Measurements from ENCODE around the gene CAMKMT. TPM values are rescaled to one million over a fixed set of nuclear protein-coding genes. Genes with fewer than 3 reads are reported as not detected.

The CAMKMT gene
- total RNA-seq, 1 donor from 2014 or later, result 11.9 TPM

DNA sequence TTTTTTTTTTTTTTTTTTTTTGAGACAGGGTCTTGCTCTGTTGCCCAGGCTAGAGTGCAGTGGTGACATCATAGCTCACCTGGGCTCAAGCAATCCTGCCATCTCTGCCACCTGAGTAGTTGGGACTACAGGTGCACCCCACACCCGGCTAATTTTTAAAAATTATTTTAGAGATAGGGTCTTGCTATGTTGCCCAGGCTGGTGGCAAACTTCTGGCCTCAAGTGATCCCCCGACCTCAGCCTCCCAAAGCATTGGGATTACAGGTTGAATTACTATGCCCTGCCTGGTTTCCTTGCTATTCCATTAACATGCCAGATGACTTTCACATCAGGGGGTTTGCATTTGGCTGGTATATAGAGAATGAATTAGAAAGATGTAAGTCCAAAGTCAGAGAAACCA lies 253.2 kb downstream of the CAMKMT start:
- TF ChIP-seq, protein P1, sequence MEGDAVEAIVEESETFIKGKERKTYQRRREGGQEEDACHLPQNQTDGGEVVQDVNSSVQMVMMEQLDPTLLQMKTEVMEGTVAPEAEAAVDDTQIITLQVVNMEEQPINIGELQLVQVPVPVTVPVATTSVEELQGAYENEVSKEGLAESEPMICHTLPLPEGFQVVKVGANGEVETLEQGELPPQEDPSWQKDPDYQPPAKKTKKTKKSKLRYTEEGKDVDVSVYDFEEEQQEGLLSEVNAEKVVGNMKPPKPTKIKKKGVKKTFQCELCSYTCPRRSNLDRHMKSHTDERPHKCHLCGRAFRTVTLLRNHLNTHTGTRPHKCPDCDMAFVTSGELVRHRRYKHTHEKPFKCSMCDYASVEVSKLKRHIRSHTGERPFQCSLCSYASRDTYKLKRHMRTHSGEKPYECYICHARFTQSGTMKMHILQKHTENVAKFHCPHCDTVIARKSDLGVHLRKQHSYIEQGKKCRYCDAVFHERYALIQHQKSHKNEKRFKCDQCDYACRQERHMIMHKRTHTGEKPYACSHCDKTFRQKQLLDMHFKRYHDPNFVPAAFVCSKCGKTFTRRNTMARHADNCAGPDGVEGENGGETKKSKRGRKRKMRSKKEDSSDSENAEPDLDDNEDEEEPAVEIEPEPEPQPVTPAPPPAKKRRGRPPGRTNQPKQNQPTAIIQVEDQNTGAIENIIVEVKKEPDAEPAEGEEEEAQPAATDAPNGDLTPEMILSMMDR (conservative IDR thresholded peaks at IDR 0.05), result no peak
- Mint-ChIP-seq H3K27me3 (ENCODE audit: low read depth) (no peaks in the 10 kb centered on the region), H3K4me1 (no peaks in the 10 kb centered on the region), H3K4me3 (no peak overlapping the region), H3K36me3 (ENCODE audit: low read depth) (no peaks in the 10 kb centered on the region), H3K9me3 (peaks cover 3% of the 10 kb centered on the region), H3K27ac (ENCODE audit: unreplicated experiment) (no peak overlapping the region)
- no peak for DNase-seq (ENCODE audit: low read depth, low spot score)

DNA sequence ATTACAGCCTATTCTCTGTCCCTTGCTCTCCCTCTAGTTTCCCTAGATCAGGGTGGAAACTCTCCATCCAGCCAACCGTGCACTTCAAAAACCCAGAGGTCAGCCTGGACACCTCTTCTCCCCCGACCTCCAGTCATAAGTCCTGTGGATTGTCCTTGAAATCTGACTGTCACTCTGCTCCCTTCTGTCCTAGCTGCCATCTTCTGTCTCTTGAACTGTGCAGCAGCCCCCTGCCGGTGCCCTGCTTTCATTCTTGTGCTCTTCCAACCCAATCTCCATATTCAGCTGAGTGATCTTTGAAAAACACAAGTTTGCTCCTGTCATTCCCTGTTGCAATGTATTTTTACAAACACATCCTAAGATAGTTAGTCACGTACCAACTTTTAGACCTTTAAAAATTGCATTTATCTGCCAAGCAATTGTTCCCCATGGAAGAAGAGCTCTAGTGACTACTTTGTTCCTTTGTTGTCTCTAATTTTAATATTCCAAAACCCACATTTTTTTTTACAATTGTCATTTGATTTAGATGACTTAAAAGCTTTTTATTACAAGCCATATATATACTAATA lies 254.3 kb downstream of the CAMKMT start:
- Mint-ChIP-seq H3K9me3 (no peaks in the 10 kb centered on the region), H3K4me1 (no peaks in the 10 kb centered on the region), H3K27me3 (ENCODE audit: low read depth) (no peaks in the 10 kb centered on the region), H3K27ac (ENCODE audit: unreplicated experiment) (no peak overlapping the region), H3K4me3 (no peak overlapping the region), H3K36me3 (ENCODE audit: low read depth) (no peaks in the 10 kb centered on the region)
- peak; percentile 2 for DNase-seq (ENCODE audit: low read depth, low spot score)
- TF ChIP-seq, protein P1 (conservative IDR thresholded peaks at IDR 0.05), result no peak

DNA sequence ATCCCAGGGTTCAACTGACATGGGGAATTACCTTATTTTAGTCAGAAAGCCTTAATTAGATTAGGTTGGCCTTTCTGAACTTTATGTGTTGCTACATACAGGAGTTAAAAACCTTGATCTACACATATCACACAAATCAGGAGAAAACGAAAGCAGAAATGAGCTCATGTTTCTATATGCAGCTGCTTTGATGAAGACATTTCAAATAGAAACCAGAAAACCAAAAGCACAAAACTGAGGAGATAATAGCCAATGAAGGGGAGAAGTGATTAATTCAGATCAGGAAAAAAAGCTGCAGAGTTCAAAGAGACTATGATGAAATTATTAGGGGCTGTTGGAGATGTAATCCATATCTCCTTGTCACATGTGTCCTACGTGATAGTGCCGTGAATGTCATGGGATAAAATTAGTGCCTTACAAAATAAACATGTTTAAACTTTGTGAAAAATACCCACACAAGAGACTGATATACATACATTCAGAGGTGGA lies 255.0 kb downstream of the CAMKMT start:
- no peak for DNase-seq (ENCODE audit: low read depth, low spot score)
- Mint-ChIP-seq H3K36me3 (ENCODE audit: low read depth) (no peaks in the 10 kb centered on the region), H3K4me1 (no peaks in the 10 kb centered on the region), H3K9me3 (no peaks in the 10 kb centered on the region), H3K27me3 (ENCODE audit: low read depth) (no peaks in the 10 kb centered on the region), H3K27ac (ENCODE audit: unreplicated experiment) (no peak overlapping the region), H3K4me3 (no peak overlapping the region)
- TF ChIP-seq, protein P1 (conservative IDR thresholded peaks at IDR 0.05), result no peak

DNA sequence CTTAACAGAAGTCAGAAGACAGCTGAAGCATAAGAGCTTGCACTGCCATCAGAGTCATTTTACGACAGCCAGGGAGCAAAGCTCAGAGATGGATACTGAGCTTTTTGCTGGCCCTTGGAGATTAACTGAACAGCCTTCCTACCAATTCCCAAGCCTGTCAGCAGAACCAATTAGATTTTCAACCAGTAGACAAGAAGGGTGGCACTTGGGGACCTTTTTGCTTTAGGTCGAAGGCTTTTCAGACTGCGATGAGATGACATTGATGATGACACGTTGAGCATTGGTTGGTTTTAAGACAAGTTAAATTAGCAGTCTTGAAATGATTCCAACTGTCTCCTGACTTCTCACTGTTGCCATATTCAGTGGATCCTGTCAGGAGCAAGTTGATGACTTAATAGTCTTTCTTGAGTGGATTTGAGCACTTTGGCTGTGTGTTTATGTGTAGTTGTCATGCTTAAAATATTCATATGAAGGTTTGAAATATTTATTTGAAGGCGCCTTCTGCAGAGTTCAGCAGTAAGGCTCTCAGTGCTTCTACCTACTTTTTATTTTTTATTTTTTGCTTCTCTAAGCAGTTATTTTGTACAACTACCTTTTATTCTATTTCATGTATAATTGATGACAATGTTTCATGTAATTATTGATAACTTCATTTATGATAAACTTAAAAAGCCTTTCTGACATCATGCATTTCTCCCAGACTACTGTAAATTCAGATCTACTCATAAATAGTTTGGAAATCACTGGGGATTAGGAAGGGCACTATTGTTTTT lies 256.7 kb downstream of the CAMKMT start:
- H3K27me3 Mint-ChIP-seq (ENCODE audit: low read depth), result no peaks in the 10 kb centered on the region
- H3K36me3 Mint-ChIP-seq (ENCODE audit: low read depth), result no peaks in the 10 kb centered on the region
- DNase-seq (ENCODE audit: low read depth, low spot score), result no peak
- TF ChIP-seq, protein P1 (conservative IDR thresholded peaks at IDR 0.05), result no peak
- H3K27ac Mint-ChIP-seq (ENCODE audit: unreplicated experiment), result no peak overlapping the region
- no peak overlapping the region for H3K4me3 Mint-ChIP-seq
- H3K4me1 Mint-ChIP-seq, result no peaks in the 10 kb centered on the region
- peaks cover 3% of the 10 kb centered on the region for H3K9me3 Mint-ChIP-seq

DNA sequence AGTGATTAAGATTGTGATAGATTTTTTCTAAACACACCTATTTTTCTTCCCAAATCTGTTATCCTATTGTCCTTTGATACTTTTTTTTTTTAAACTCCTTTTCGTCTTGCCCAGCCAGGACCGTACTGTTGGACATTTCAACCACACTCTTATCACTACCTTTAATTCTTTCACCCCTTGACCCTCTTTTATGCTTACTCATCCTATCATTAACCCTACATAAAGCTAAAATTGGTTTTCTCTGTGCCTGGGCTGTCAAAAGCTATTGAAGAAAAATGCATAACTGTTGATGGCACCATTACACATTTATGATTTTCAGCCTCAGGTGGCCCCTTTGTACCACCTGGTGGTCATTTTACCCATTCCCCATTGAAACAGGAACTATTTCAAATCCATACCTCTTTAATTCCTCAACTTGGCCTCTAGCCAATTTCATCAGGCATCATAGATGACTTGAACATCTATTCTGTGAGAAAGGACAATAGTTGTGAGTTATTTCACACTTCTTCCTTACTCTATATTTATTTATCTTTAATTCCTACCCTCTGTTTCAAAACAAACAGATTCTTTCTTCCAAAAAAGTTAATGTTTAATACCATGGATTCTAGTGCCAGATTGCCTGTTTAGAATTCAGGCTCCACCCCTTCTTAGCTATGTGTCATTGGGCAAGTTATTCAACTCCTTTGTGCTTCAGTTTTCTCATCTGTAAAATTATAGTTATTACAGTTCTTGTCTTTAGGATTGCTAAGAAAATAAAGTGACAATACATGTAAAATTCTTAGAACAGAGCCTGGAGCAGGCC lies 258.6 kb downstream of the CAMKMT start:
- no peak overlapping the region for H3K27ac Mint-ChIP-seq (ENCODE audit: unreplicated experiment)
- no peak overlapping the region for H3K4me3 Mint-ChIP-seq
- TF ChIP-seq, protein P1 (conservative IDR thresholded peaks at IDR 0.05), result no peak
- H3K36me3 Mint-ChIP-seq (ENCODE audit: low read depth), result no peaks in the 10 kb centered on the region
- DNase-seq (ENCODE audit: low read depth, low spot score), result no peak
- peaks cover 3% of the 10 kb centered on the region for H3K9me3 Mint-ChIP-seq
- H3K4me1 Mint-ChIP-seq, result no peaks in the 10 kb centered on the region
- H3K27me3 Mint-ChIP-seq (ENCODE audit: low read depth), result no peaks in the 10 kb centered on the region

All from neural crest cell (in vitro differentiated cells).